Nucleus accumbens (tissue), 56 donors: ENCODE results near the gene THTPA.

Source experiments
- DNase-seq, 56 donors: peaks; one replicate each; lab custom pipeline; 2025; lab: John Stamatoyannopoulos, UW

The THTPA gene

DNA sequence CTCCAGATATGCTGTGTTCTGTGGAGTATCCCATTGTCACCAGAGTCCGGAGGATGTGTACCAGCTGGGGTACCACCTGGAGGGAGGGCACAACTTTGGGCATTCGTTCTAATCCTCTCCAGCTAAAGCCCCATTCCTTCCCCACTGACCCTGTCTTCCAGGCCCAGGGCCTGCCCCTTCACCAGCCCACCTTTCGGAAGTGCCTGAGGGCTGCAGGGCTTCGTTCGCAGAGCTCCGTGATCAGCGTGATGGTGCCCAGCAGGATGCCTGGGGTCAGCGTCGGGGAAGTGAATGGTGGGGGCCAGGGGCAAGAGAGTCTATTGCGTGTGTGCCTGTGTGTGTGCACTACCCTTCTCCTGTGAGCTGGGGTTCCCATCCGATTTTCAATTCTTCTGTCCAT lies 9.6 kb downstream of the THTPA start:
- no peak for DNase-seq

DNA sequence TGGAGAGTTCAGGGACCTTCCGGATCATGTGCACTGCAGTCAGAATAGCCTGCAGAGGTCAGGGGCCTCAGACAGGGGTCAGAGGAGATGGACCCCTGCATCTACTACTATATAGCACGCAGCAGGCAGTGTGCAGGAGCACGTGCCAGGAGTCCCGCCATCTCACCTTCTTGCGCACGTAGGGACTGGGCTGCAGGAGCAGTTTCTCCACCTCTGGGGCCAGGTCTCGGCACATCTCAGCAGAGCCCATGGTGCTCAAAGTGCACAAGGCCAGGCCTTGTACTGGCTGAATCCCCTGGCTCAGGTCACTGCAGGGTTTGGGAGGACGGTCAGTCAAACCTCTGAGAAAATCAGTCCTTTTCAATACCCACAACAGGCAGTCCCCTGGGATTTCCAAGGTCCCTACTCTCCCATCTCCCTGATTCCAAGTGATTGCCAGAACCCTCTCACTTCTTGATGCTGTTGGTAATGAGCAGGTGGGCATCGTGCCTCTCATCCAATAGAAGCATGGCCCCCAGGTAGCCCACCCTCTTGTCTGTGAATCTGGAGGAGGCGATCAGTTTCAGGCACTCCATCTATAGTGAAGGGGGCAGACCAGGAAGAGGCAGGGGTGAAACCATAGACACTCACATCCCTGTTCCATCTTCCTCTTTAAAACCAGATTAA lies 10.2 kb downstream of the THTPA start:
- DNase-seq, result no peak

DNA sequence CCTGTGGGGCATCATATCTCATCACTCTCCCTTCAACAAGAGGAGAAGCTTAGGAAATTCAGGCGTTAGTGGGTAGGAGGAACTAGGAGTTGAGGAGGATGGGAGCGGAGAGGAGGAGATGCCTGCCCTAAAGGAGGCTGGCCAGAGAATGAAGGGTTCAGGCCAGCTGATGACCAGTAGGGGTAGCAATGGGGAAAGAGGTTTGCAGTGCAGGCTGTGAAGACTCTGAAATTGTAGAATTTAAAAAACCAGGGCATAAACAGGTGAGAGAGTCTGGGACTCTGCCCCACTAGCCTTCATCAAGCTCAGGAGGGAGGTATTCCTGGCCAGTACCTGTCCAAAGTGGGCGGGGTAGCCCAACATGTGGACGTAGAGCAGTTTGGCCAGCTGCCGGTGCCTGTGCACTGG lies 10.7 kb downstream of the THTPA start:
- peak in 2 of 56 donors; percentile 36 to 61 for DNase-seq

DNA sequence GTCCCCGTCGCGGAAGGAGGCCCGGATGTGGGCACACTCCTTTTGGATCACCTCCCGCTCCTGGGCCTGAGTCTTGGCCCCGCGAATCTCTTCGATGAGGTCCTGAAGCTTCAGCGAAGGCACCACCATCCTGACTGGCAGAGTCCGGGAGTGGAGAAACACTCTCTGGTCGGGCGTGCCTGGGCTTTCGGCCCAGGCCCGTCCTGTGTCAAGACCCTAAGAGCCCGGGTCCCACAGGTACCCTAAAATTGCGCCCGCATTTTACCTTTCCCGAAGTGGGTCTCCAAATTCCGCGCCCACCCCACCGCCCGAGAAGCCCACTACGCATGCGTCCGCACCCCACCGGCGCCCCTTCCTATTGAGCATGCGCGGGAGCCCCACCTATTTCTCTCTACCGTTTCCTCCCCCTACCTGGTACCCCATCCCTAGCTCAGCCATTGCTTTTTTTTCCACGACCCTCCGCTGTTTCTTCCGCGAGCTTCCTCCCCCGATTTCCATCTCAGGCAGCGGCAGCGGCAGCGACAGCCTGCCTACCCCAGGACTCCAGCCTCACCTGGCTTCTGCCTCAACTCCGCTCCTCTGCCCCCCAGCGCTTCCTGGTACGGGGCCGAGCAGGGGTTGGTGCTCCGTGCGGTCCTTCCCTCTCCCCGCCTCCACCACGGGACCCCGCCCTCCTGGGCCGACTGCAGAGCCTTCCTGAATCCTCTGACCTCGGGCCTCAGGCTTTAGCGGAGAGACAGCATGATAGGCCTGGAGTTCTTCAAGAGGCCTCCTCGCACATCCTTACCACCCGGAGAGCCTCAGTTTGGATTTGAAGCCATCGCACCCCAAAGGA lies 11.3 kb downstream of the THTPA start, which contains the start of gene AP1G2:
TSS of gene AP1G2 (minus strand) at position 606 of the 835 bp plus-strand sequence. CDS start at position 129, 477 bp downstream.
- DNase-seq, result peak in 51 of 56 donors; percentile 44 to 85 (median 72)

DNA sequence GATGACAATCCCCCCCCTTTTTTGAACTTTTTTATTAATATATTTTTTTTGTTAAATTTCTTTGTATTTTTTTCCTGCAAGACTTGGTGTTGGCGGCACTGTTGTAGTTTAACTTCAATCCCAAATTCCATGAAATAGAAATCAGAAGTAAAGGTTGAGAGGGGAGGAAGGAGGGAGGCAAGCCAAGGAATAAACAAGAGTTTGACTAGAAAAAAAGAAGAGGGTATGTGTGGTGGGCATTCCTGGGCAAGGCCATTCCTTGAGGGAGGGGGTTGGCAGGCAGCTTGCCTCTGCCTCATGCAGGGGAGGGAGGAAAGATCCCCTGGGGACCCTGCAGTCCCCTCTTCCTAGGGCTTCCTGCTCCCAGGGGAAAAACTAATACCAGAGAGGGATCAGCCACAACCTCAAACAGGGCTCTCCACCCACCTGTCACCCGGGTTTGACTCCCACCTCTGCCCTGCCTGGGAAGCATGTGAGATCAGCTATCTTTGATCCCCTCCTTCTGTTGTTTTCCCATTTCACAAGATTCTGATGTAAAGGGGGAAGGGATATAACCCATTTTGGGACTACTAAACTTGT lies 12.0 kb downstream of the THTPA start:
- DNase-seq, result peak in 15 of 56 donors; percentile 24 to 71 (median 58)

DNA sequence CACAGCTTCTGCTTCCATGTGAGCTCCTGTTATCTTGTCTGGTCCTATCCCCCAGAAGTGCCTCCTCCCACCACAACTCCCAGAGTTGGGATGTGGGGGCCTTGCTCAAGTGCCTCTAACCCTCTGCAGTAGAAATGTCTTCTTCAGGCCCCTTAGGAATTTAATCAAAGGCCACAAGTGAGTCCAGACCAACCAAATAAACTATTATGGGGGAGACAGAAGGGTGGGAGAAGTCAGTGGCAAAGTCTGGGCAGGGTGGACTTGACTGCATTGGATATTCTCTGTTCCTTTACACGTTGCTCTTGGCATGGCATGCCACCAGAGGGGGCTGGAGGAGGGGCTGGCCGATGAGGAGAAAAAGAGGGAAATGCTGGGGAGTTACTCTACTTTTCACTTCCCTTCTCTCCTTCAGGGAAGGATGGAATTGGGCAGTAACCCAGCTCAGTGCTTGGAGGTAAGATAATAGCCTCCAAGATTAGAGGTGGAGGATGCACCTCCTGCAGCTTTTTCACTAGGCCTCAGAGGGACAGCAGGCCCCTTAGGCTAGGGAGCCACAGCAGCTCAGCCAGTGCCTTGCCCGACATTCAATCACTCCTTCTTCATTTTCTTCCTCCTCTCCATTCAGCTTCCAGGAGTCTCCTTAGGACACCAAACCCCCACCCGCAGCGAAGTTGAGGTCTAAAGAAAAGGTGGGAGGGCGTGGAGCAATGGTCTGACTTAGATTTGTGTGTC lies 12.7 kb downstream of the THTPA start:
- peak in 12 of 56 donors; percentile 23 to 71 (median 42) for DNase-seq

DNA sequence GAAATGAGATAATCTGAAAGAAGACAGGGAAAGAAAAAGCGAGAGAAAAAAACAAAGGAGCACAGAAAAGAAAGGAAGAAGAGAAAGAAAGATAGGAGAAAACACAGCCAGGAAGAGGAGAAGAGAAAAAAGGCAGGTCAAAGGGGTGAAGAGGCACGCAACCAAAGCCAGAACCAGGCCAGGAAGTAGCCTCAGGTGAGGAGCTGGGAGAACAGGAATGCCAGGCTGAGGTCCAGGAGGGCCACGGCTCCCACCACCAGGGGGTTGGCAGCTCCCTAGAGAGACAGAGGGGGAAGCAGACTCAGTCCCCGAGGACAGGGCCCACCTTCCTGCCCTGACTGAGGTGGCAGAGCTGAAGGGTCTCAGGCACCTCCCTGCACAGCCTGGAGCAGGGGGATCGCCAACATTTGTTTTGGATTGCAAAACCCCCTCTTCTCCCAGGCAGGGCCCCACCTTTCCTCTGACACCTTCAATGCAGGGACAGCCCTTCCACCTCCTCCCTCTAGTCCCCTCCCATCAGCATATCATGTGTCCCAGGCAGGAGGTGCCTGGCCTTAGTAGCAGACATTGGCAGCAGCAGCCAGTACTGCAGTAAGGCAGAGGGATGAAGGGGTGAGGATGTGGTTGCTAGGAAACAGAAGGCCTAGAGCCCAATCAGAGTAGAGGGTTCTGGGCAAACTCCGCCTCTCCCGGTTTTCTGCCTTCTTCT lies 13.5 kb downstream of the THTPA start:
- peak in 44 of 56 donors; percentile 30 to 95 (median 72) for DNase-seq

DNA sequence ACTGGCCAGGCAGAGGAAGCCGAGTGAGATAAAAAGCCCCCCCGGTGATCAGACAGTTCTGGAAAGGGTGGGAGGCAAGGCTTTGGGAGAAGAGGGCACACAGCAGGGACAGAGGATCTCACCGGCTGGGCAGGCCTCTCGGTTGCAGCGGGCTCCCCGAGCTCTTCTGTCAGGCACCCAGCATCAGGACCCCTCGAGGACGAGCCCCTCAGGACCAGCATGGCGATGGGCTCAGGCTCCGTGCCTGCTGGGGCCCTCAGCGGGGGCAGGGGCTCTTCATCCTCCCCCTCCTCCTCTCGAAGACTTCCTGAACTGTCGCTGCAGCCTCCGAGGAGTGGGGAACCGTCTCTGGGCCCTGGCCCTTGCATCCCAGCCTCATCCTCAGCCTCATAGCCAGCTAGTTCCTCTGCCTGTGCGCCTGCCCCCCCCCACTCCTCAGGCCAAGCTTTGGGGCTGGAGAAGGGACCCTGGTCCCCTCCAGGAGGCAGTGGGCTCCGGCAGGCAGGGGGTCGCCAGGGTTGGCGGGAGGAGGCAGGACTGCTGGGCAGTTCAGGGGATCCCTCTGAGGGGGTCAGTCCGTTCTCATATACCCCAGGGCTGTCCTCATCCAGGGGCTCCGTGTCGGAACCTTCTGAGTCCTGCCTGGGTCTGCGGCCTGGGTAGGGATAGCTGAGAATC lies 14.9 kb downstream of the THTPA start:
- no peak for DNase-seq

DNA sequence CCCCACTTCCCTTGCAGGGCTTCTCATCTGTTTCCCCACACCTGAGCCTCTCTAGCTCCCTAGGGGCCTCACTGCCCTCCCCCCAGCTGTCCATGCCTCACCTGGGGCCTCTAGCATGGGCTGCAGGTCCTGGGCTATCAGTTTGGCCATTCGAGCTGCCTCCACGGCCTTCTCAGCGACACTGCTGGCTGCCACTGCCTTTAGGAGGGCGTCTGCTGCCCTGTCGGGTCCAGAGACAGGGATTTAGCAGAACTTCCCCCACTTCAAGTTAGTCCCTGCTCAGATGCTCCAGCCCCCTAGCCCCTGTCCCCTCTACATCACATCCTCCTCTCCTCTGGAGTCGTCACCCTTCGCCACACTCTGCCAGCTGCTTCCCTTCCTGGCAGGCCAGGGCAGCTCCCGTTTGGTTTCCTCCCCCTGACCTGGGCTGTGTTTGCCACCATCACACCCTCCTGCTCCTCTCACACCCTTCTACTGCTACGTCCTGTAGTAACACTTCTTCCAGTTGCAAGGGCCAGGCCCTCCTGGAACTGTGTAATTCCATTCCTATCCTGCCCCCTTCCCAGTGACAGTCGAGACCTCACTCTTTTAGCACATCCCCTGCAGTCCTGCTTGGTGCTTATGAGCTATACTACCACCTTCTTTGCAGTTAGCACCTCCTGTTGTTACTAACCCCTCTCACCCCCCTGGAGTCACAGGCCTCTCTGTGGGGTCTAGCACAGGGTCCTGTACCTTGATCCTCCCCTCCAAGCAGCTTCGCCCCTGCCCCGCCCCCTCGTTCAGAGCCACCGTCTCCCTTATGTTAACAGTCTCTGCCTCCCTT lies 15.8 kb downstream of the THTPA start:
- DNase-seq, result no peak

DNA sequence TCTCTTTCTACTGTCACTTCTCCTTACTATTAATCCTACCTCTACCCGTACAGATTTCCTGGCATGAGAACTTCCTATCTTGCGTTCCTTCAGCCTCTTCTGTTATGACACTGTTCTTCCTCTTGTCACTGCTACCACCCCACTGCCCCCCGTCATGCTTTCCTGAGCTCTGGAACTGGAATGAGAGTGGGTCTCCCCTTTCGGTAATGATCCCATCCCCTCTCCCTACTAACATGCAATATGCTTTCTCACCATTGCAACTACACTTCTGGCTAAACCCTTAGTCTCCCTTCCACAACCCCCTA lies 16.4 kb downstream of the THTPA start:
- no peak for DNase-seq

DNA sequence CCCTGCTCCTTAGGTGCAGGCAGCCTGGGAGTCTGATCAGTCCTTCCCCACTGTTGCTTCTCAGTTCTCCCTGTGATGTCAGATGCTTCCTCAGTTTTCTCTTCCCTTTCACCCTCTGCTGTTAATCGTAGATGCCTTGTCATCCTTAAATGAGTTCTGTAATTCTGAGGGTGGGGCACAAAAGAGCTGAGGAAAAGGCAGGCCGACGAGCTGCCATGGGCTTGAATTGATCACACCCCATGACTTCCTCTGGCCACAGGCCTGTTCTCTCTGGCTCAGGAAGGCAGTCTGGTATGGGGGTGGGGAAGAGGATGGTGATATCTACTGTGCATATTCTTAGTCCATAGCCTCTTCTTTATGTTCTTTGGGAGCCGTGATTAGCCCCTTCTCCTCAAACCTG lies 16.8 kb downstream of the THTPA start:
- DNase-seq, result no peak

DNA sequence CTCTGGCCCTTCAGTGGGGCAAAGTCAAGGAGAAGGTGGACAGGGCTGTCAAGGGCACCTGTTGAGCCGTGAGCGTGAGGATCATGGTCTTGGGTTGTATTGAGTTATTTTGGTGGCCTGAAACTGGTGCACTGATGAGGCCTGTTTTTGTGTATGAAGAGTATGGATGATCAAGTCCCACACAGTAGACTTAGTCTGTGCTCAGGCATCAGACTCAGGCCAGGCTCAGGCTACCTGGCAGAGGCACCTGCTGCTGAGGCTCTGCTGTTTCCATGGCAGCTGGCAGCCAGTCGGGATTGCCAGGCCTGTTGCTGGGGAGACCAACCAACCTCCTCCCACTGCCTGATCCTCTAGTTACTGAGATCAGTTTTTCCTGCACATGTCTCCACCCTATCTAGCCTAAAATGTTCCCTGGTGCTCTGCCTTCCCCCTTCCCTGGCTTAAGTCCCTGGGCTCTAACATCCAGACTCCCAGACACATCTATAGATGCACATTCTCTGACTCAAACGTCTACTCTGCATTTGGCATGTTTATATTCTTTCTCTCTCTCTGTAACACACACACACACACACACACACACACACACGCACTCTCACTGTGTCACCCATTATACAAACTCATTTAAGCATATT lies 17.4 kb downstream of the THTPA start:
- DNase-seq, result peak in 30 of 56 donors; percentile 24 to 82 (median 48)

DNA sequence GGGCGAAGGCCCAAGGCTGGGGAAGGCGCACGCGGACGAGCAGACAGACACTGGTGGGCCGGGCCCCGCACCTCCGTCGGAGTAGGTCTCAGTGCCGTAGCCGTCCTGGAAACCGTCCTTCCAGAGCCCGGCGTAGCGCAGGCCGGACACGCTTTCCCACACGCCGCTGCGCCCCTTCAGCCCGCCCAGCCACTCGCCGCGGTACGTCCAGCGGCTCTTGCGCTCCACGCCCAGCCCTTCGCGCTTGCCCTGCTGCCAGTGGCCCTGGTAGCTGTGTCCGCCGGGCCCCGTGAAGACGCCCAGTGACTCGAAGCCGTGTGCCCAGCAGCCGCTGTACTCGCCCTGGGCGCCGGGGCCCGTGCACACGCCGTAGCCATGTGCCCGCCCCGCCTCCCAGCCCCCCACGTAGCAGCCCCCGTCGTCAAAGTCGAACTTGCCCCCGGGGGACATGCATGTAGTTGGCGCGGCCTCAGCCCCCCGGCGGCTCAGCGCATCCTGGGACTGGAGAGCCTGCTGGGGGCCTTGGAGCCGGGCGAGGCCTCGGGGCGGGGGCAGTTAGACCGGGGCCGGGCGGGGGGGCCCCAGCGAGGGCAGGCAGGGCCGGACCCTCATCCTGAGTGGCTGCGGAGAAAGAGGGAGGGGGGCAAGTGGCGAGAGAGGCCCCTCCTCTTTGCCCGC lies 21.1 kb downstream of the THTPA start:
- peak in 3 of 56 donors; percentile 40 to 51 (median 44) for DNase-seq

DNA sequence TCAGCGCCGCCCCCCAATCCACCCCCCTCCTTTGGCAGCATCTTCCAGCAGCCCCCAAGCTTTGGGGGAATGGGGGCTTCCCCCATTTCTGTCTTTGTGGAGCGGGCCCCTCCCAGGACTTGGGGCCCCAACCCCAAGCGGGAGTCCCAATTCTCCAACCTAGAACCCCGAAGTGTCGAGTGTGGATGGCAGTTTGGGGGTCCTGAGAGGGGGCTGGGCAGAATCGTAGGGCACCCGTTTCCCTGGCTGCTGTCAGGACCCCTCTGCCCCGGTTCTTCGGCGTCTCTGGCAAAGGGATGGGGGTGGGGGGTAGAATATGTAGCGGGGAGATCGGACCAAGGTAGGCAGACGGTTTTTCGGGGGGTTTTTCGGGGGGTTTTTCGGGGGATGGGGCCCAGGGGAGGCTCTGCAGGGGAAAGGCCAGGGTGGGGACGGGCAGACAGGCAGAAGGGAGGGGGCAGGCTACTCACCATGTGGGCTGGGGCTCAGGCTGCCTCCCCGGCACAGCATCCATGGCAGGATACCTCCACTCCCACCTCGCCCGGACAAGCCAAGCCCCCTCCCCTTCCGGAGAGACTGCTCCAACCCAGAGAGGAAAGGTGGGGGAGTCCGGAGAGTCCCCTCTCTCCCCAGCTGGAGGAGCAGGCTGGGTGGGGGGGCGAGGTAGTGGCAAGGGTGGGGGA lies 21.8 kb downstream of the THTPA start:
- peak in 2 of 56 donors; percentile 55 to 61 for DNase-seq

DNA sequence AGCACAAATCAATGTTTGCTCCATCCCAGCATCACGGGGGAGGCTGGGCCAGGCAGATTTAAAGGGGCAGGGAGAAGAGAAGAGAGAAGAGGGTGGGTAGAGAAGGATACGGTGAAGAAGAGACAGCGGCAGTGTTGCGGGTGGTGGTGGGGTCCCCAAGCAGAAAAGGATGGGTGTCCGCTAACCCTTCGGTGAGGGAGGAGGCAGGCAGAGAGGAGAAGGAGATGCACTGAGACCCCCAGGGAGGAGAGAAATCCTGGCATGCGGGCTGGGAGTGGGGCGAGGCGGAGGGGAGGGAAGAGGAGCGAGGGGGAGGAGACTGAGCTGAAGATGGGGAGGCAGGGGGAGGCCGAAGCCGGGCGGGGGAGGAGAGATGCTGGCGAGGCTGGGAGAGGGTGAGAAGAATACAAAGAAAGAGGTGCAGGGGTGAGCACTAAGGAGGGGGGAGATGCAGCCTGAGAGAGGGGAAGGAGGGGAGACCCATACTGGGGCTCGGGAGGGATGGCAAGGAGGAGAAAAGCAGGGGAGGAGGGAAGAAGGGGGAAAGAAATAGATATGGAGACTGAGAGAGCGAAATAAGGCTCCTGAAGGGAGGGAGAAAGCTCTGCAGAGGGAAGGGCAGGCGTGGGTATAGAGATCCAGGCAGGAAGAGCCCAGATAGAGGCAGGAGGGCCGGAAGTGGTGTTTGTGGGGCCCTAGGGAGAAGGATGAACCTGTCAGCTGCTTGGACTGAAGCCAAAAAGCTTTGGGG lies 22.7 kb downstream of the THTPA start, which contains the start of gene JPH4:
TSS of gene JPH4 (minus strand) at position 231 of the 751 bp plus-strand sequence. CDS start 1,337 bp downstream, outside the sequence.
- DNase-seq, result peak in 40 of 56 donors; percentile 29 to 88 (median 65)

DNA sequence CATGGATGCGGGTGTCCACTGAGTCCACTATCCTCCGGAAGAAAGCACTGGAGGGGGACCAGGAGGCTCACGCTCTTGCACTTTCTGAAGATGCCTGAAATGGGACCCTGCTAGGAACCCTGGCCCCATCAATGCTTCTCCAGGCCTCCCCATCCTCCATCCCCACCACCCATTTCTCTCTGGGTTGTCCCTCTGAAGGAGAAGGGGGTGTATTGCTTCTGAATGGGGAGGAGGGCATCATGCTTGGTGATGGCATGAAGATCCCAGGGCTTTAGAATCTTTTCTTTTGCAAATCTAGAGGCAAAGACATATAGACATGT lies 23.2 kb downstream of the THTPA start:
- DNase-seq, result no peak
